Prostate gland (tissue), 2 donors: Measurements from ENCODE around the gene ZBTB45.
A peak's percentile ranks its signal among the peaks of the same experiment; 100 is the strongest.

ENCODE experiments used
- CTCF ChIP-seq, 4 experiments: fragments of 200-600 bp in 2 of 4; fragments of 450-650 bp in 2 of 4; sonication (generic) in 2 of 4; IDR thresholded peaks; 1 replicate in 3 of 4; 2 replicates in 1 of 4; pipeline ENCODE4 v1.5.1; 2016 to 2019; ENCODE audit warnings: antibody characterized with exemption in 4 of 4, mild to moderate bottlenecking in 2 of 4, moderate library complexity in 2 of 4
- POLR2A ChIP-seq: fragments of 450-650 bp; IDR thresholded peaks from one replicate; pipeline ENCODE4 v1.6.1; 2016; ENCODE audit warnings: antibody characterized with exemption, mild to moderate bottlenecking
- POLR2AphosphoS5 ChIP-seq: sonication (generic); formaldehyde crosslinking; IDR thresholded peaks from one replicate; pipeline ENCODE4 v1.6.1; 2017; ENCODE audit warnings: antibody characterized with exemption

- TF ChIP-seq POLR2AphosphoS5 (peak; percentile 72), CTCF (IDR thresholded peaks at IDR 0.05) (peak; percentile 90 to 98 (median 96)), POLR2A (no peak)
These were observed 5.7 kb downstream of the ZBTB45 start for GRCh38 chr19:58513694-58514563.
